ENCODE results near the gene ST7L.

DNA sequence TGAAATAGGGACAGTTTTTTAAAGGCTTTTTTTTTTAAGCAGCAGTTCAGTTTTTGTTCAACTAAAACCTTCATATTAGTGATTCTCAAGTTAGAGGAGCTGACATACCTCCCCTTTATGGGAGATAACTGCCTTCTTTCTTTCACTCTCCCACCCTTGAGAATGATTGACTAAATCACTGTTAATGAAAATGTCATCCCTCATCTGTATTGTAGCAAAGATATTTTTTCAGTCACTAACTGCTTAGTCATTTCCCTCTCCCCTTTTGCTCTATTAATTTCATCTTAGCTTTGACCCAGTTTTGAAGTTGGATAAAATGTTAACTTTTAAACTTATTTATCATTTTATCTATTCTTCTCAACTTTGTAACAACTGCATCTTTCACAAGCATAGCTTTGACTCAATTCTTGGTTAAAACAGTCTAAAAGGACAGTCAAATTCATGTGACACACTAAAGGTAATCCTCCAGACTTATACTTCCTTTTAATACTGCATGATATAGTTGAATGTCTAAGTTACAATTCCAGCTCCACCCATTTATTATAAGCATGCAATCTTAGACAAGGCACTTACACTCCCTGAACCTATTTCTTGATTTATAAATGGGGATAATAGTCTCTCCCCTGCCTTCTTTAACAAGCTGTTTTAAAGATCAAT, 17.8 kb upstream of the ST7L start:
- TF ChIP-seq, protein P1, sequence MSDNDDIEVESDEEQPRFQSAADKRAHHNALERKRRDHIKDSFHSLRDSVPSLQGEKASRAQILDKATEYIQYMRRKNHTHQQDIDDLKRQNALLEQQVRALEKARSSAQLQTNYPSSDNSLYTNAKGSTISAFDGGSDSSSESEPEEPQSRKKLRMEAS (IDR thresholded peaks at IDR 0.05) = no peak
- no peak for TF ChIP-seq YY1 (IDR thresholded peaks at IDR 0.05; ENCODE audit: low read depth)
- no peak for TF ChIP-seq FOXM1 (IDR thresholded peaks at IDR 0.05; ENCODE audit: borderline replicate concordance, low read depth)
- TF ChIP-seq RAD21 (IDR thresholded peaks at IDR 0.05; ENCODE audit: low read depth) = no peak
- TF ChIP-seq, protein P2, sequence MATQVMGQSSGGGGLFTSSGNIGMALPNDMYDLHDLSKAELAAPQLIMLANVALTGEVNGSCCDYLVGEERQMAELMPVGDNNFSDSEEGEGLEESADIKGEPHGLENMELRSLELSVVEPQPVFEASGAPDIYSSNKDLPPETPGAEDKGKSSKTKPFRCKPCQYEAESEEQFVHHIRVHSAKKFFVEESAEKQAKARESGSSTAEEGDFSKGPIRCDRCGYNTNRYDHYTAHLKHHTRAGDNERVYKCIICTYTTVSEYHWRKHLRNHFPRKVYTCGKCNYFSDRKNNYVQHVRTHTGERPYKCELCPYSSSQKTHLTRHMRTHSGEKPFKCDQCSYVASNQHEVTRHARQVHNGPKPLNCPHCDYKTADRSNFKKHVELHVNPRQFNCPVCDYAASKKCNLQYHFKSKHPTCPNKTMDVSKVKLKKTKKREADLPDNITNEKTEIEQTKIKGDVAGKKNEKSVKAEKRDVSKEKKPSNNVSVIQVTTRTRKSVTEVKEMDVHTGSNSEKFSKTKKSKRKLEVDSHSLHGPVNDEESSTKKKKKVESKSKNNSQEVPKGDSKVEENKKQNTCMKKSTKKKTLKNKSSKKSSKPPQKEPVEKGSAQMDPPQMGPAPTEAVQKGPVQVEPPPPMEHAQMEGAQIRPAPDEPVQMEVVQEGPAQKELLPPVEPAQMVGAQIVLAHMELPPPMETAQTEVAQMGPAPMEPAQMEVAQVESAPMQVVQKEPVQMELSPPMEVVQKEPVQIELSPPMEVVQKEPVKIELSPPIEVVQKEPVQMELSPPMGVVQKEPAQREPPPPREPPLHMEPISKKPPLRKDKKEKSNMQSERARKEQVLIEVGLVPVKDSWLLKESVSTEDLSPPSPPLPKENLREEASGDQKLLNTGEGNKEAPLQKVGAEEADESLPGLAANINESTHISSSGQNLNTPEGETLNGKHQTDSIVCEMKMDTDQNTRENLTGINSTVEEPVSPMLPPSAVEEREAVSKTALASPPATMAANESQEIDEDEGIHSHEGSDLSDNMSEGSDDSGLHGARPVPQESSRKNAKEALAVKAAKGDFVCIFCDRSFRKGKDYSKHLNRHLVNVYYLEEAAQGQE (IDR thresholded peaks at IDR 0.05; ENCODE audit: low read depth) = no peak
- no peak for TF ChIP-seq EGR1 (IDR thresholded peaks at IDR 0.05)
- no peak for TF ChIP-seq TCF12 (IDR thresholded peaks at IDR 0.05; ENCODE audit: low read depth)
